Measurements from ENCODE around the gene DNM3. TPM values are rescaled to one million over a fixed set of nuclear protein-coding genes. Genes with fewer than 3 reads are reported as not detected.
"Not testable (repeated sequence)": the region's sequence is repeated elsewhere in the genome, so short reads cannot be mapped to it uniquely, and the experiment has no call there.

The DNM3 gene
- polyA plus RNA-seq, 1 donor (not counting 4 experiments of a cell fraction or from before 2014, with no cell fraction given) = 2.0 TPM

- Histone ChIP-seq H3K9me1 (ENCODE audit: control insufficient read depth, extremely low read depth, insufficient read depth, low read length) (no peaks in the 10 kb centered on the region), H3K4me1 (ENCODE audit: control insufficient read depth, extremely low read depth, insufficient read depth, low read length) (no peaks in the 10 kb centered on the region), H3K27ac (ENCODE audit: control insufficient read depth, insufficient read depth, low read length) (no peak overlapping the region), H3K4me2 (ENCODE audit: control insufficient read depth, extremely low read depth, insufficient read depth, low read depth, low read length) (no peak overlapping the region), H3K36me3 (ENCODE audit: control insufficient read depth in 2 of 2, extremely low read depth in 1 of 2, insufficient read depth in 2 of 2, low read length in 2 of 2) (no peaks in the 10 kb centered on the region), H3K9ac (ENCODE audit: control insufficient read depth, extremely low read depth, insufficient read depth, low read length) (no peak overlapping the region), H3K79me2 (ENCODE audit: control insufficient read depth, insufficient read depth, low read length) (no peaks in the 10 kb centered on the region), H3K9me3 (ENCODE audit: control insufficient read depth, low read depth, low read length) (no peaks in the 10 kb centered on the region), H4K20me1 (ENCODE audit: control insufficient read depth, extremely low read depth, insufficient read depth, low read length) (no peaks in the 10 kb centered on the region), H3K4me3 (ENCODE audit: control insufficient read depth in 2 of 3, extremely low read depth in 1 of 3, insufficient read depth in 2 of 3, low read depth in 1 of 3, low read length in 3 of 3) (no peak overlapping the region), H3K27me3 (ENCODE audit: control insufficient read depth, extremely low read depth, insufficient read depth, low read length) (no peaks in the 10 kb centered on the region), H2AFZ (ENCODE audit: control insufficient read depth, low read length) (no peak overlapping the region)
- DNase-seq (ENCODE audit: low read depth, low spot score) = no peak
- dilution Hi-C loops (cut with MboI; ENCODE audit: extremely low pct_ligation_motif_present, low sequenced_read_pairs) = no loop called here
- TF ChIP-seq, protein P1, sequence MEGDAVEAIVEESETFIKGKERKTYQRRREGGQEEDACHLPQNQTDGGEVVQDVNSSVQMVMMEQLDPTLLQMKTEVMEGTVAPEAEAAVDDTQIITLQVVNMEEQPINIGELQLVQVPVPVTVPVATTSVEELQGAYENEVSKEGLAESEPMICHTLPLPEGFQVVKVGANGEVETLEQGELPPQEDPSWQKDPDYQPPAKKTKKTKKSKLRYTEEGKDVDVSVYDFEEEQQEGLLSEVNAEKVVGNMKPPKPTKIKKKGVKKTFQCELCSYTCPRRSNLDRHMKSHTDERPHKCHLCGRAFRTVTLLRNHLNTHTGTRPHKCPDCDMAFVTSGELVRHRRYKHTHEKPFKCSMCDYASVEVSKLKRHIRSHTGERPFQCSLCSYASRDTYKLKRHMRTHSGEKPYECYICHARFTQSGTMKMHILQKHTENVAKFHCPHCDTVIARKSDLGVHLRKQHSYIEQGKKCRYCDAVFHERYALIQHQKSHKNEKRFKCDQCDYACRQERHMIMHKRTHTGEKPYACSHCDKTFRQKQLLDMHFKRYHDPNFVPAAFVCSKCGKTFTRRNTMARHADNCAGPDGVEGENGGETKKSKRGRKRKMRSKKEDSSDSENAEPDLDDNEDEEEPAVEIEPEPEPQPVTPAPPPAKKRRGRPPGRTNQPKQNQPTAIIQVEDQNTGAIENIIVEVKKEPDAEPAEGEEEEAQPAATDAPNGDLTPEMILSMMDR (optimal IDR thresholded peaks at IDR 0.05 in 1 of 3, IDR thresholded peaks at IDR 0.05 in 1 of 3, conservative IDR thresholded peaks at IDR 0.05 in 1 of 3; ENCODE audit: extremely low read depth in 1 of 3, insufficient read depth in 2 of 3, low read length in 3 of 3) = no peak
- no peak for TF ChIP-seq EZH2 (IDR thresholded peaks at IDR 0.05; ENCODE audit: low read length)
- no peak for FAIRE-seq
Observed at GRCh38 chr1:172051898-172052297, 210.6 kb downstream of the DNM3 start.

DNA sequence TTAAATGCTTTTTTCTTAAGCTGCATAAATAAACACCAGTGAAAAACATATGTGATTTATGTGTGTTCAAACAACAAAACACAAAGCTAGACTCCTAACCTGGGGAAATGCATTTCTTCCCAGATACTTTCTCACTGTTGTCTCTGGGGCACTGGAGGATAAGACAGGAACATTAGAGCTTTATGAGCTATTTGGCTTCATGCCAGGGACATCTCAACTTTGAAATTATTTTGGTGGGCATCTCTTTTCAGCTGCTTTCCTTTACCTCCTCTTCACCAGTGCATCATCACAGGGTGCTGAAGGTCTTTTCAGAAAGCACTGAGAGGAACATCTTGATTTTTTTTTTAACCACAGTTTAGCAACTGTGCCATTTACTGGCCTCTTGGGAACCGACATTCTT is 212.9 kb downstream of the DNM3 start:
- no peaks in the 10 kb centered on the region for H4K20me1 ChIP-seq (ENCODE audit: control insufficient read depth, extremely low read depth, insufficient read depth, low read length)
- no peak overlapping the region for H3K4me2 ChIP-seq (ENCODE audit: control insufficient read depth, extremely low read depth, insufficient read depth, low read depth, low read length)
- FAIRE-seq = no peak
- TF ChIP-seq, protein P1 (optimal IDR thresholded peaks at IDR 0.05 in 1 of 3, IDR thresholded peaks at IDR 0.05 in 1 of 3, conservative IDR thresholded peaks at IDR 0.05 in 1 of 3; ENCODE audit: extremely low read depth in 1 of 3, insufficient read depth in 2 of 3, low read length in 3 of 3) = no peak
- no peak for TF ChIP-seq EZH2 (IDR thresholded peaks at IDR 0.05; ENCODE audit: low read length)
- dilution Hi-C loops (cut with MboI; ENCODE audit: extremely low pct_ligation_motif_present, low sequenced_read_pairs) = no loop called here
- no peaks in the 10 kb centered on the region for H3K79me2 ChIP-seq (ENCODE audit: control insufficient read depth, insufficient read depth, low read length)
- DNase-seq (ENCODE audit: low read depth, low spot score) = no peak
- H3K4me3 ChIP-seq (ENCODE audit: control insufficient read depth in 2 of 3, extremely low read depth in 1 of 3, insufficient read depth in 2 of 3, low read depth in 1 of 3, low read length in 3 of 3) = no peak overlapping the region
- H3K36me3 ChIP-seq (ENCODE audit: control insufficient read depth in 2 of 2, extremely low read depth in 1 of 2, insufficient read depth in 2 of 2, low read length in 2 of 2) = no peaks in the 10 kb centered on the region
- no peak overlapping the region for H3K9ac ChIP-seq (ENCODE audit: control insufficient read depth, extremely low read depth, insufficient read depth, low read length)
- no peaks in the 10 kb centered on the region for H3K27me3 ChIP-seq (ENCODE audit: control insufficient read depth, extremely low read depth, insufficient read depth, low read length)
- H3K9me3 ChIP-seq (ENCODE audit: control insufficient read depth, low read depth, low read length) = no peaks in the 10 kb centered on the region
- no peak overlapping the region for H3K27ac ChIP-seq (ENCODE audit: control insufficient read depth, insufficient read depth, low read length)
- no peaks in the 10 kb centered on the region for H3K9me1 ChIP-seq (ENCODE audit: control insufficient read depth, extremely low read depth, insufficient read depth, low read length)
- no peaks in the 10 kb centered on the region for H3K4me1 ChIP-seq (ENCODE audit: control insufficient read depth, extremely low read depth, insufficient read depth, low read length)
- no peak overlapping the region for H2AFZ ChIP-seq (ENCODE audit: control insufficient read depth, low read length)

- H2AFZ ChIP-seq (ENCODE audit: control insufficient read depth, low read length); H3K9ac ChIP-seq (ENCODE audit: control insufficient read depth, extremely low read depth, insufficient read depth, low read length); H3K27ac ChIP-seq (ENCODE audit: control insufficient read depth, insufficient read depth, low read length); H3K4me2 ChIP-seq (ENCODE audit: control insufficient read depth, extremely low read depth, insufficient read depth, low read depth, low read length); H3K4me1 ChIP-seq (ENCODE audit: control insufficient read depth, extremely low read depth, insufficient read depth, low read length); H3K36me3 ChIP-seq (ENCODE audit: control insufficient read depth in 2 of 2, extremely low read depth in 1 of 2, insufficient read depth in 2 of 2, low read length in 2 of 2); H3K9me1 ChIP-seq (ENCODE audit: control insufficient read depth, extremely low read depth, insufficient read depth, low read length); H3K4me3 ChIP-seq (ENCODE audit: control insufficient read depth in 2 of 3, extremely low read depth in 1 of 3, insufficient read depth in 2 of 3, low read depth in 1 of 3, low read length in 3 of 3); FAIRE-seq; H3K27me3 ChIP-seq (ENCODE audit: control insufficient read depth, extremely low read depth, insufficient read depth, low read length); H3K9me3 ChIP-seq (ENCODE audit: control insufficient read depth, low read depth, low read length); dilution Hi-C loops (cut with MboI; ENCODE audit: extremely low pct_ligation_motif_present, low sequenced_read_pairs); DNase-seq (ENCODE audit: low read depth, low spot score); H4K20me1 ChIP-seq (ENCODE audit: control insufficient read depth, extremely low read depth, insufficient read depth, low read length); H3K79me2 ChIP-seq (ENCODE audit: control insufficient read depth, insufficient read depth, low read length): not testable (repeated sequence)
Observed at GRCh38 chr1:172055816-172056419, 214.6 kb downstream of the DNM3 start.
